HG03175 (cell line): Measurements from ENCODE around the gene ATF7.

Source experiments
- ATAC-seq: cut with Tn5 transposase; IDR thresholded peaks from one replicate; pipeline ENCODE4 v1.9.1; 2021; ENCODE audit warnings: mild to moderate bottlenecking, moderate library complexity; ENCODE audit not compliant: unreplicated experiment

The ATF7 gene

DNA sequence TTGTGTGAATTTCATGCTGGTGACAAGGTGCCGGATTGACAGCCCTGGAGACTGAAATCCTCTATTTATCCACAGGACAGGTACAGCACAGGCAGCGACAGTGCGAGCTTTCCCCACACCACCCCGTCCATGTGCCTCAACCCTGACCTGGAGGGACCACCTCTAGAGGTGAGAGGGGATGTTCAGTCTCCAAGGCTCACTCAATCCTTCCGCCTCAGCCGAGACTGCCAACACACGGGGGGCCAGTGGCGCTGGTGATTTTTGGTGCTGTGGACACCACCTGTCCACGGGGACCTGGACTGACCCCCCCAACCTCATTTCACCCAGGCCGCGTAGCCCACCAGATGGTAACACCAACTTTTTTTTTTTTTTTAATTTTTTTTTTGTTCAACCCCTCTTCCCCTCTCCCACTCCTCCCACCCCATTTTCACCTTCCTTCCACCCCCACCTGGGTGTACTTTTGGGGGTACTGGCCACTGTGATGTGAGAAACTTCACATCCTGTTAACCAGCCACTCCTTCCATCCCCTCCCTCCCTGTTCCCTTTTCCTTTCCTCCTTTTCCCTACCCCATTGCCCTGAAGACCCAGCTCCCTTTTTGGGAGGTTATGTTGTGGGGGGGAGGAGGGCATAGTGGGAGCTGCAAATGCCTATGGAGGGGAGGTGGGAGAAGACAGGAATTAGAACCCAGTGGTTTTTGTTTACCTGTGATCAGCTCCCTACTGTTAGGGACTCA, 161.3 kb downstream of the ATF7 start:
- ATAC-seq: no peak

DNA sequence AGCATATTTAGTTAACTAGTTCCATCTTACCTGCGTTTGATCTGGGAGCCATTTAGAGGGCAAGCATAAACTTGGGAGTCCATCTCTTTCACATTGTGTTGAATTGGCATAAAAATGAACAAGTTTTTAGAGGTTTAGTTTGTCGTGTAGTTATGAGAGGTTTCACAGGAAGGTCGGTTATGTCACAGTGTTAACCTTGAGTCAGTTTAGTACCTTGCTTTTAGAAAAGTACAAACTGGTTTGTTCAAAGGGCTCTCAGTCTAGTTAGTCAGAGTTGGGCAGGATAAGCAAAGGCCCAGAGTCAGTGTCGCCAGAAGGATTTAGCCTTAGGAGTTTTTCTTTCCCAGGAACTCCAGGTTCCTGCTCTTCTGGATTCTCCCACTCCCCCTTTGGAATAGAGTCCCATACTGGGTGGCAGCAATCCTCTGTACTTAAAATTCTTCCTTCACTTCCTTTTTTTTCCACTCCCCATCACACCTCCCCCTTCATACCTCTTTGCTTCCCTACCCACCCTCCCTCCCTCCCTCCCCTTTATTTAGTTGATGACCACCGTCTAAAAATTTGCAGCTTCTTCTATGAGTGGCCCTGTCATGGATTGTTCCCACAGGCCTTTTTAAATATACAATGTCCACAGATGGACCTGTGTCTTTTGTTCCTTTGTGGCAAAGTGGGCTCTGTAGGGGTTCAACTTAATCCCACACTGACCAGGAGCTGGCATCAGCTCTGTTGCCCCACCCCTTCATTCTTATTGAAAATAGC, 162.2 kb downstream of the ATF7 start:
- ATAC-seq: no peak

DNA sequence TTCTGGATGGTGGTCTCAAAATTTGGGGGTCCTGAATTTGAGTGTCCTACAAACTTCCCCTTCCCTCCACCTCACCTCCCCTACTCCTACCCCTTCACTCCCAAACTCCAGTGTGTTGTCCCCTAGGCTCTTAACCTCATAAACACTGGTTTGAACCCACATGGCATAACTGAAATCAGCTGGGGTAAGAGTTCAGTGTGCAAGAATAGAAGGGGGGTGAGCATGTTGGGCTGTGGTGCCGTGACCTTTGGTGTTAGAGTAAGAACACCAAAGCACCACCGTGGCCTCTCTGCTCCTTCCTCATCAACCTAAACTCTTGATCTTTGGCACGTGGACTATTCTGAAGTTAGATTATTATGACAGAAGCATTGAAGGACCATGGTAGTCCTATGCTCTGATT, 163.2 kb downstream of the ATF7 start:
- no peak for ATAC-seq

DNA sequence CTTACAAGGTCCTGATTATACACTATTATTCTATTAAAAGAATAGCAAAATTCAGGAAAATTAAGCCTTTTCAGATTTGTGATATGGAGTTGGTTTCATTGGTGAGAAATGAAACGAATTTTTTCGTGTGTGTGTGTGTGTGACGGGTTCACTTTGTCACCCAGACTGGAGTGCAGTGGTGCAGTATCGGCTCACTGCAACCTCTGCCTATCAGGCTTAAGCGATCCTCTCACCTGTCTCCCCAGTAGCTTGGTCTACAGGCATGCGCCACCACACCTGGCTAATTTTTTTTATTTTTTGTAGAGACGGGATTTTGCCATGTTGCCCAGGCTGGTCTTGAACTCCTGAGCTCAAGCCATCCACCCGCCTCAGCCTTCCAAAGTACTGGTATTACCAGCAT, 164.6 kb downstream of the ATF7 start:
- ATAC-seq: no peak

DNA sequence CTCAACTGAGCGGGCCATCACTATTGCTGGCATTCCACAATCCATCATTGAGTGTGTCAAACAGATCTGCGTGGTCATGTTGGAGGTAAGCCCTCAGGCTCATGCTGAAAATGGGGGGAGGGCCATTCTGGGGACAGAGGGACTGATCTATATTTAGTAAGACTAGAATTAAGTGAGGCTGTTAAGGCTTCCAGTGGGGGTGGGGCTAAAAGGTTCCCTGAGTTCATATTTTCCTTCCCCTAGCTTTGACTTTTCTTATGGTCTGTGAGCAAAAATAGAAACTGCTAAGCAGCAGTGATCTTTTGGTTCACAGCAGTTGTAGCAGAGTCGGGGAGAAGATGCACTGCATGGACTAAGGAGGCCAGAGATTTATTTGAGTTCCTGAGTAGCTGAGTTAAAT, 165.1 kb downstream of the ATF7 start:
- ATAC-seq: no peak

DNA sequence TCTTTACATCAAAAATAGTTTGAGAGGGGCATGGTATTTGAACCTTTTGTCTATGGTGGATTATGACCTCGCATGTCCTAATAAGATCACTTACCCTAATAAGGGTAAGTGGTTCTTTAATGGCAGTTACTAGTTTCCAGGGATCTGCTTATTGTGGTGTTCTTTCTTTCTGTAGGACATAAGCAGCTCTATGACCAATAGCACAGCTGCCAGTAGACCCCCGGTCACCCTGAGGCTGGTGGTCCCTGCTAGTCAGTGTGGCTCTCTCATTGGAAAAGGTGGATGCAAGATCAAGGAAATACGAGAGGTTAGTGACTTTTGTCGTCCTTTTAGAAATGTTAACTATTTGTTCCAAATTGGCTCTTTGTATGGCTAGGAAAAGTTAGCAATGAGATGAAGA, 167.1 kb downstream of the ATF7 start:
- ATAC-seq: no peak
